GM10248 (cell line): ENCODE measurements around the gene EMP3.
A peak's percentile ranks its signal among the peaks of the same experiment; 100 is the strongest.

Experiments
- CTCF ChIA-PET: fragments of 300-600 bp; sonication (Branson Sonifier 250); formaldehyde crosslinking; extraction: SDS; loops from one replicate; lab custom pipeline; 2021; ENCODE audit warnings: antibody characterized with exemption; lab: Yijun Ruan, JAX
- POLR2A ChIA-PET: fragments of 350-650 bp; sonication (Branson Sonifier 250); formaldehyde crosslinking; extraction: SDS; loops from one replicate; lab custom pipeline; 2020; ENCODE audit warnings: antibody characterized with exemption; lab: Yijun Ruan, JAX
- DNase-seq: peaks from one replicate; pipeline ENCODE4 v3.0.0; 2012; ENCODE audit errors: extremely low spot score
- CTCF ChIP-seq: IDR thresholded peaks from 2 replicates; pipeline ENCODE4 v1.5.1; 2012; ENCODE audit warnings: mild to moderate bottlenecking, low read depth; ENCODE audit errors: extremely low read depth, missing control alignments, control extremely low read depth

The EMP3 gene

GRCh38 chr19:48361912-48362311 is 36.6 kb downstream of the EMP3 start:
- POLR2A ChIA-PET = no interaction called here
- CTCF ChIA-PET = interaction anchor here (1.4 kb wide), 1 partner anchor 42 kb away, joined by 4 read pairs; no protein-coding TSS in a partner anchor
- TF ChIP-seq CTCF = no peak
- DNase-seq = no peak

GRCh38 chr19:48362716-48363499 is 37.6 kb downstream of the EMP3 start:
- no peak for TF ChIP-seq CTCF
- ChIA-PET POLR2A (interaction anchor here (0.7 to 2.5 kb wide), 5 partner anchors 17 to 256 kb away, joined by 3 to 10 read pairs (median 3); partner anchors contain the start of genes KDELR1, RPL18 and SPHK2), CTCF (interaction anchor here (0.7 to 2.9 kb wide), 14 partner anchors 9 to 221 kb away, joined by 3 to 43 read pairs (median 6); partner anchors contain the start of gene KDELR1)
- DNase-seq = peak; percentile 89

GRCh38 chr19:48363500-48363809 is 38.1 kb downstream of the EMP3 start:
- no peak for TF ChIP-seq CTCF
- ChIA-PET POLR2A (interaction anchor here (0.6 to 2.5 kb wide), 10 partner anchors 28 to 1752 kb away, joined by 3 to 12 read pairs (median 4); partner anchors contain the start of gene KDELR1), CTCF (interaction anchor here (0.7 to 2.9 kb wide), 18 partner anchors 9 to 229 kb away, joined by 3 to 43 read pairs (median 4); partner anchors contain the start of gene KDELR1)
- no peak for DNase-seq

- ChIA-PET POLR2A (interaction anchor here (0.5 to 2.5 kb wide), 18 partner anchors 9 to 1752 kb away, joined by 3 to 12 read pairs (median 4); partner anchors contain the start of genes KDELR1 and SPHK2), CTCF (interaction anchor here (0.6 to 2.9 kb wide), 17 partner anchors 8 to 995 kb away, joined by 3 to 43 read pairs (median 4); partner anchors contain the start of gene KDELR1)
- no peak for TF ChIP-seq CTCF
- peak; percentile 99 for DNase-seq
Observed at GRCh38 chr19:48363810-48364597, 38.7 kb downstream of the EMP3 start, which contains the start of the genes SYNGR4 and TMEM143. SYNGR4 (plus strand) TSS chr19:48364367; CDS start chr19:48365843, 1,476 bp downstream. TMEM143 (minus strand) TSS chr19:48363940; CDS start chr19:48363920, 20 bp downstream.

- ChIA-PET CTCF (interaction anchor here (0.8 to 2.9 kb wide), 12 partner anchors 7 to 228 kb away, joined by 3 to 43 read pairs (median 5); partner anchors contain the start of gene KDELR1), POLR2A (interaction anchor here (0.5 to 2.5 kb wide), 8 partner anchors 8 to 1465 kb away, joined by 3 to 12 read pairs (median 3); partner anchors contain the start of genes KDELR1 and SPHK2)
- DNase-seq = no peak
- TF ChIP-seq CTCF = no peak
Observed at GRCh38 chr19:48364598-48365348, 39.4 kb downstream of the EMP3 start.
